GM19455 (cell line): ENCODE measurements around the gene SRP68.

Experiments
- ATAC-seq: cut with Tn5 transposase; IDR thresholded peaks from one replicate; pipeline ENCODE4 v1.9.1; 2021; ENCODE audit not compliant: unreplicated experiment

Gene SRP68

DNA sequence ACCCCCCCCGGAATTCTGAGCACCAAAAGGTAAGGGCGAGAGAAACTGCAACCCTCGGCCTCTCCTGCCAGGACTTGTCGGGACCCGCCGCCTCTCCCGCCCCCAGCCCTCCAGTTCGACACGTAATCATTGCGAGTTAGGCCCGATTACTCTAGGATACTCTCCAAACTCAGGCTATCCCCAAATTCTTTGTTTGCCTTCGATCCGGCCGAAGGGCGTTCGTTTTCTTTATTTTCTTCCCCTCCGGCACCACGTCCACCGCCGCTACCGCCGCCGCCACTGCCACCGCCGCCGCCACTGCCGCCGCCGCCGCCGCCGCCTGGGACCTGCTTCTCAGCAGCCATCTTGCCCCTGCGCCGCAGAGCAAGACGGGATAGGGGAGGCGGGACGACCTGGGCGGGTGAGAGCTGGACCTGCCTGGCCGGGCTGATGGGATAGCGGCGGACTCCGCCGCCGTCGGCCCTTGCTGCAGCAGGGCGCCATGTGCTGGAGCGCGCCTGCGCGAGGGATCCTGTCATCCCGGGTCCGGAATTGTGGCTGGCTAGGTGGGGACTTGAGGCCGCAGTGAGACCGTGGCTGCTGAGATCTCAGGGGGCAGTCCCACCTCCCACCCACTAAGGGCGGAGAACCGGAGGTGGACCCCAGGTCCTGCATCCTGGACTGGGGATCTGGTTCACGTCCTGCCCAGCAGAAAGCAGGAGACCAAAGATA, at the start of gene SRP68:
Gene SRP68 (minus strand): TSS at position 370 of the 711 bp plus-strand sequence. CDS start 26 bp downstream, at position 344.
- peak; percentile 82 for ATAC-seq

DNA sequence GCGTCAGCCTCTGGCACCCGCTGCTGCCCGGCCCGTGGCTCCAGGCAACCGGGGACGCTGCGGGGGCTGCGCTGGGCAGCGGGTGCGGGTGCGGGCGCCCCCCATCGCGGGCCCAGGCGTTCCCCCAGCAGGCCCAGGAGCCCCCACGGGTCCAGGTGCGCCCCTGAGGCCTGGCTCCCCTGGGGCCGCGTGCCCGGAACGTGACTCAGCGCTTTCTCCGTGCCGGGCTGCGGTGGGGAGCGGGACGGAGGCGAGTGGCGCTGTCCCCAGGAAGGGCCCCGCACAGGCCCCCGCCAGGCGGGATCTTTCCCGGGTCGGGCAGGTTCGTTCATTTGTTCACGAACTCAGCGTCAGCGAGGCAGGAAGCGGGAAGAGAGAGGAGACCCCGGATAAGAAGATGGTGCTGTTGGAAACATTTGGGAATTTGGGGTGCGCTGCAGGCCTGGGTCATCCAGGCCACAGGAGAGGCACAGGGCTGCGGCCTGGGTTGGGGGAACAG, 49.7 kb upstream of the SRP68 start:
- no peak for ATAC-seq

DNA sequence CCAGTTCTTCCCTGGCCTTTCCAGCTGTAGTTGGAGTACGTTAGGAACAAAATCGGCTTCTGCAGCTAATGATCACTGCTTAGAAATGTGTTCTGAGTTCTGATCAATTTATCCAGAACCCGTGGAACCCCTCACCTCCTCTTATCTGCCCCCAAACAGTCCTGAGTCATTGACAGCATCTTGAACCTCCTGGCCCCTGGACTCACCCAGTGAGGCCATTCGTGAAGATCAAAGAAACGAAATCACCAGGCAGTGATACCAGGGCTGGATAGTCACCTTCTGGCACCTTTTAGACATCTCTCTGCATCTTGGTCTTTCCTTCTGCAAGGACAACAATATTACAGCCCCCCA, 48.3 kb upstream of the SRP68 start:
- ATAC-seq: no peak

DNA sequence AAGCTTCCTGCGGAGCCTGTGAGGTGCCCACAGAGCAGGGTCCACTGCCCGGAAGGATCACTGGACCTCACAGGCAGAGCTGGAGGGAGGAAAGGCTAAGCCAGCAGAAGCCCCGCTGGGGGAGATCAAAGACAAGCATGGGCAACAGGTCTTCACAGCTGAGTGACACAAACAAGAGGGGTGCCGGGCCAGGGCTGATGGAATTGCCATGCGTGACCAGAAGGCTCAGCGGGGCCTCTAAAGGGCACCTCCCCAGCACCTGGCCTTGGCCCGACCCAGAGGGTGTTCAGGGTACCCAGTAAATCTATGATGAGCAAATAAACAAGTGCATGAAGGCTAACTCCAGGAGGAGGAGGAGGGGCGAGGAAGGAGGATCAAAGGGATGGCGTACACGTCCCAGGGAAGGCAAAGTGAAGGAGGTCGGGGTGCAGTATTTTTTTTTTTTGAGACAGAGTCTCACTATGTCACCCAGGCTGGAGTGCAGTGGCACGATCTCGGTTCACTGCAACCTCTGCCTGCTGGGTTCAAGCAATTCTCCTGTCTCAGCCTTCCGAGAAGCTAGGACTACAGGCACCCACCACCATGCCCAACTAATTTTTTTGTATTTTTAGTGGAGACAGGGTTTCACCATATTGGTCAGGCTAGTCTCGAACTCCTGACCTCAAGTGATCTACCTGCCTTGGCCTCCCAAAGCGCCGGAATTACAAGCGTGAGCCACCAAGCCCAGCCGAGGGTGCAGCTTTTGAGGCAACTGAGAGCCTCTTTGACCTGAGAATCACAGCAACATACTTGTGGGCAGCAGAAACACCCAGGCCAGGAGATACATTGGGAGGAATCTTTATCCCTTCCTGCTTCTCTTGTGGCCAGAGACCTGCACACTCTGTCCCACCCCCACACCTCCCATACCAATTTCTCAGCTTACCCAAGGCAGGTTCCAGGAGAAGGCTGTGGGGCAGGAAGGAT, 47.4 kb upstream of the SRP68 start:
- no peak for ATAC-seq

DNA sequence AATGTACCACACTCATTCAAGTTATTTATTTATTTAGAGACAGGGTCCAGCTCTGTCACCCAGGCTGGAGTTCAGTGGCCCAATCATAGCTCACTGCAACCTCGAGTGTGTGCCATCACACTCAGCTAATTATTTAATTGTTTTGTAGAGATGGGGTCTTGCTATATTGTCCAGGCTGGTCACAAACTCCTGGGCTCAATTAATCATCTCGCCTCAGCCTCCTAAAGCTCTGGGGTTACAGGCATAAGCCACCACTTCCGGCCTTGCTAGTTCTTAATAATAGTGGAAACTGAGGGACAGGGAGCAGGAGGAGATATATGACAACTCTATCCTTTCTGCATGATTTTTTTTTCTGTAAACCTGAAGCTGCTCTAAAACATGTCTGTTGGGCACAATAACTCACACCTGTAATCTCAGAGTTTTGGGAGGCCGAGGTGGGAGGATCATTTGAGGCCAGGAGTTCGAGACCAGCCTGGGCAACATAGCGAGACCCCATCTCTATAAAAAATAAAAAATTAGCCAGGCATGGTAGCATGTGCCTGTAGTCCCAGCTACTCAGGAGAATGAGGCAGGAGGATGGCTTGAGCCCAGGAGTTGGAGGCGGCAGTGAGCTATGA, 42.9 kb upstream of the SRP68 start:
- no peak for ATAC-seq

DNA sequence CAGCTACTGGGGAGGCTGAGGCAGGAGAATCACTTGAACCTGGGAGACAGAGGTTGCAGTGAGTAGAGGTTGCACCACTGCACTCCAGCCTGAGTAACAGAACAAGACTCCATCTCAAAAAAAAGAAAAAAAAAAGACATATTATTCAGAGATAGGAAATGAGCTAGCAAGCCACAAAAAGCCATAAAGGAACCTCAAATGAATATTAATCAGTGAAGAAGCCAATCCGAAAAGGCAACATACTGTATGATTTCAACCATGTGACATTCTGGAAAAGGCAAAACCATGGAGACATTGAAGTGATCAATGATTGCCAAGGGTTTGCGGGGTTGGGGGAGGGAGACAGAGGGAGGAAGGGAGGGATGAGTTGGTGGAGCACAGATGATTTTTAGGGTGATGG, 39.6 kb upstream of the SRP68 start:
- no peak for ATAC-seq

DNA sequence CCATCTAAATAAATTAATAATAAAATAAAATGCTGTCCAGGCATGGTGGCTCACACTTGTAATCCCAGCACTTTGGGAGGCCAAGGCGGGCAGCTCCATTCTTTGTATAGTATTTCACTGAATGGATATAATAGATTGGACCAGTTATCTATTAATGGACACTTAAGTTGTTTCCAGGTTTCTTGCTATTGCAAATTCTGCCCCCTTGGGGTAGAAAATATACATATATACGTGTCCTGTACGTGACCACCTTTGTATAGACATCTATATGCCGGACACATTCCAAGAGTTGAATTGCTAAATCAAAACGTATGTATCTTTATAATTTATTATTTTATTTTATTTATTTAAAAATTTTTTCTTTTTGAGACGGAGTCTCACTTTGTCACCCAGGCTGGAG, 35.2 kb upstream of the SRP68 start:
- ATAC-seq: no peak

DNA sequence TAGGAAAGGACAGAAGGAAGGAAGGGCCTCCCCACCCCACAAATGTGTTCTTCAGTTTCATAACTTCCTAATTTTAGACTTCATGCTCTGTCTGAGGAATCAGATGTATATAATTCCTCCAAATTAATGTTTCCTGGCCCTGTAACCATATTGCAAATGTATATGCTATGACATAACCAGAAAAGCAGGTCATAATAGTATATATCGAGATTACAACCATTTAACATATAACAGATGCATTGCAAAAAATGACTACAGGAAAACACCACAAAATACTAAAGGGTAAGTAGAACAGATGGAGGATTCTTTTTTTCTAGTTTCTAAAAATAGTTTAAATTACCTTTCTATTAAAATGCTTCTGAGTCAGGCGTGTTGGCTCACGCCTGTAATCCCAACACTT, 34.4 kb upstream of the SRP68 start:
- no peak for ATAC-seq

DNA sequence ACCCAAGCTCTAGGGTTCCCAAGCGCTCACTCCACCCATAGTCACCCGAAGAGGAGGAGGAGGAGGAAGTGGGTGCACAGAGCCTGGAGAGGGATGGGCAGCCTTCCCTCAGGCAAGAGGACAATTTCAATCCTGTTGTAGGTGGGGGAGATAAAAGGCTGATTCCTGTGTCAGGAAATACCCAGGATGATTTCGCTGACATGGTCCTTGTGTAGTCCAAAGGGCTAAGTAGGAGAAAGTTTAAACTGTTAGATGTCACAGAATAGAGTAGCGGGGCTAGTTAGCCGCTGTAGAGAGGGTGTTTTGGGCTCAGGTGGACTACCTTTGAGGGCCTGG, 32.5 kb upstream of the SRP68 start:
- ATAC-seq: no peak

DNA sequence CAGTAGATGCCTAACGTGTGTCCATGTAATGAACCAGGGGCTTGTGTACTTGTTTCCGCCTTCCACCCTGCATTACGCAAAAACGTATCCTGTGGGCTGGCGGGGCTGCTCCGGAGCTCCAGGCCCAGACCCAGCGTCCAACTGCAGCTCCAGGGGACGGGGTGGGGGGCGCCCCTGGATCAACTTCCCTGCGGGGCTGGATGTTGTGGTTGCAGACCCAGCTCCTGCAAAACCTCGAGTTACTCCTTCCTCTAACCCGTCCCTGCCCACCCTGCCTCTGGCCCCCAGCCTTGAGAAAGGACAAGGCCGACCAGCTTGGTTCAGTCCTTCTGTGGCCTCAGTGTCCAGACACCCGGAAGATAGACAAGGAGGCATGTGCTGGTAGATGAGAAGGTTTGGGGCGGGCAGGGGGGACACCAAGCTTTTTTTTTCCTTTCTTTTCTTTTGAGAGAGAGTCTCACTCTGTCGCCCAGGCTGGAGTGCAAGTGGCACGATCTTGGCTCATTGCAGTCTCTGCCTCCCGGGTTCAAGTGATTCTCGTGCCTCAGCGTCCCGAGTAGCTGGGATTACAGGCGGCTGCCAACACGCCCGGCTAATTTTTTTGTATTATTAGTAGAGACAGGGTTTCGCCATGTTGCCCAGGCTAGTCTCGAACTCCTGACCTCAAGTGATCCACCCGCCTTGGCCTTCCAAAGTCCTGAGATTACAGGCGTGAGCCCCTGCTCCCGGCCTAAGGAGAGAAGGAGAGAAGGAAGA, 32.0 kb upstream of the SRP68 start:
- ATAC-seq: no peak

DNA sequence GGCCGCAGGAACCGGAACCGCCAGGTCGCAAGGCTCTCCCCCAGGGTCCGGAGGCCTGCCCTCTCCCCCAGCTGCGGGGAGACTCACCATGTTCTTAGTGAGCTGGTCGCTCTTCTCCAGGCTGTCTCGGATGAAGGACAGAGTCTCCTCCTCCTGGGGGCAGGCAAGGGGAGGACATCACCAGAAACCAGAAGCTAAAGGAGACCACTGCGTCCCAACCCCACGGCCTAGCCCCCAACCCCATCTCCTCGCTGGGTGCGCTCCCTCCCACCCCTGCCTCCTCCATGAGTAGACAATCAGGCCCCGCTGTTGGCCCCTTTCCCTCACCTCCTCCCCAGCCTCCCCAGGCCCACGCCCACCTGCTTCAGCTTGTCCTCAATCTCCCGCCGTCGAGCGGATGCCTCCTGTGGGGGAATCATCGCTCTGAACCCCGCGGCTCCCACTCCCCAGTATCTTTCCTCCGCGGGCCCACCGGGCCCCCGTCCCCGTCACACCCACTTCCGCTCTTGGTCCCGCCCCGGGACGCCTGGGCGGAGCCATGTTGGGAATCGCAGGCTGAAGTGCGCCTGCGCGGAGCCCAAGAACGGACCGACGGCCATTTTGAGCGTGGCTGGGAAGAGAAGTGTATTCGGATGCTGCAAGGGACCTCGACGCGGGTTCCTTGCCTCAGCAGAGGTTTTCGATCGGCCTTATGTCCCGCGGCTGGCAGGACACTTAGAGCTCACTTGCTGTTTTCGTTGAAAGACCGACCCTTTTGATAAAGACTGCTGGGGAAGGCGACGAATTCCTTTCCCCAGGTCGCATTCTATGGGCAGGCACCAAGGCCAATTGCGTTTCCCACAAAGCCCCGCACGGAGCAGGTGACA, 31.2 kb upstream of the SRP68 start, which contains the start of gene EXOC7:
Gene EXOC7 (minus strand): TSS at position 514 of the 866 bp plus-strand sequence. CDS start 95 bp downstream, at position 419.
- no peak for ATAC-seq

DNA sequence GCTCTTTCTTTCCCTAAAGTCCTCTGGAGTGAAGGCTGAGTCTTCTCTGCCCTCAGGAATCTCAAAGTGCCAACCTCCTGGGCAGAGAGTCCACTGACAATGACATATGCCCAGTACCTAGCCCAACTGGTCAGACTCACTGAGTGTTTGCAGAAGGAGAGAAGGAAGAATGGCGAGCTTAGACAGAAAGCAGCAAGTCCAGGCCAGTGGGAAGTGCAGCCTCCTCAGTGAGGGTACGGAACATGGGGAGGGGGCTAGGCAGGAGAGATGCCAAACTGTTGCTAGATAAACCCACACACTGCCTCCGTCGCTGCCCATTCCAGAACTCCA, 30.6 kb upstream of the SRP68 start:
- ATAC-seq: no peak

DNA sequence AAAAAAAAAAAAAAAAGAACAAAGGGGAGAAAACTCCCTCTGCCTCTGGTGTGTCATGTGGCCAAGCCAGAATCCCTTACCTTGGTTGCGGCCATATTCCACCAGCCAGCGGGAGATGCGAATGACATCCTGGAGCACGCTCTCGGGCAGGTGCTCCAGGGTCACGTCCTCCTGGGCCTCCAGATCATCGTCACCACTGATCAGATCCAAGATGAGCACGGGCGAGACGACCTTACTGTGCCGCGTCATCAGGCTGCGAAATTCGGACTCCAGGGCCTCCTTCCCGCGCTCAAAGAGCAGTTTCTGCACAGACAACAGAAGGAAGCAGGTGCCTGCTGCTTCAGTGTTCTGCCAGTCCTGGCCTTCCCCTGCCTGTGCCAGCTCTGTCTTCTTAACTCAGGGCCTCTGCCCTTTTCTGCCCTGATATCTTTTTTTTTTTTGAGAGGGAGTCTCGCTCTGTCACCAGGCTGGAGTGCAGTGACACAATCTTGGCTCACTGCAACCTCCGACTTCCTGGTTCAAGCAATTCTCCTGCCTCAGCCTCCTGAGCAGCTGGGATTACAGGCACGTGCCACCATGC, 25.5 kb upstream of the SRP68 start:
- no peak for ATAC-seq

DNA sequence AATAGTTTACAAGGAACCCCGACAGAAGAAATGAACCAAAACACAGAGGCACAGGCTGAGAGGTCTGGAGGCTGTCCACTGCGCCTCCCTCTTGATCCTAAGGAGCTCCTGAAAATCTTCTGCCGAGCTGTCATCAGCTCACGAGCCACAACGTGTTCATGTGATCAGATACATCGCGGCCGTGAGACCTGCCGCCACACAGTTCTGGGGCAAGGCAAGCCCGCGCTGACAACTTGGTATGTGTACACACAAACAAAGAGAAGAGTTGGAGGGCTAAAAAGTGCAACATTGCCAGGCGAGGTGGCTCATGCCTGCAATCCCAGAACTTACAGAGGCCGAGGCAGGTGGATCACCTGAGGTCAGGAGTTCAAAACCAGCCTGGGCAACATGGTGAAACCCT, 23.6 kb upstream of the SRP68 start:
- ATAC-seq: no peak

DNA sequence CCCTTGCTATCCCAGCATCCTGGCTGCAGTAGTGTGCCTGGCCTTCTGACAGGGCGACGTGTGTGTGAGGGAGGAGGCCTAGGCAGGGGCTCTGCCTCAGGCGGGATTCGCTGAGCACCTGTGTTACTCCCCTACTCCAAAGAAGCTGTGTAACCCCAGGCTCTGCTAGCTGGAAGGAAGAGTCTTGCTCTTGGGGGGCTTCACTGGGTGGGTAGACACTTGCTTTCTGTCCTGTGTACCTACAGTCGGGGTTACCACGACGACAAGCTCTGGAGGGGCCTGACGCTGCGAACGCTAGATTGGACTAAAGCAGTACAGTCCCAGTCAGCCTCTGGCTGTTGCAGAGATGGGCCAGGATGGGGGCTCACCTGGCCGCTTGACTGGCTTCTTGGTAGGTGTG, 21.7 kb upstream of the SRP68 start:
- no peak for ATAC-seq

DNA sequence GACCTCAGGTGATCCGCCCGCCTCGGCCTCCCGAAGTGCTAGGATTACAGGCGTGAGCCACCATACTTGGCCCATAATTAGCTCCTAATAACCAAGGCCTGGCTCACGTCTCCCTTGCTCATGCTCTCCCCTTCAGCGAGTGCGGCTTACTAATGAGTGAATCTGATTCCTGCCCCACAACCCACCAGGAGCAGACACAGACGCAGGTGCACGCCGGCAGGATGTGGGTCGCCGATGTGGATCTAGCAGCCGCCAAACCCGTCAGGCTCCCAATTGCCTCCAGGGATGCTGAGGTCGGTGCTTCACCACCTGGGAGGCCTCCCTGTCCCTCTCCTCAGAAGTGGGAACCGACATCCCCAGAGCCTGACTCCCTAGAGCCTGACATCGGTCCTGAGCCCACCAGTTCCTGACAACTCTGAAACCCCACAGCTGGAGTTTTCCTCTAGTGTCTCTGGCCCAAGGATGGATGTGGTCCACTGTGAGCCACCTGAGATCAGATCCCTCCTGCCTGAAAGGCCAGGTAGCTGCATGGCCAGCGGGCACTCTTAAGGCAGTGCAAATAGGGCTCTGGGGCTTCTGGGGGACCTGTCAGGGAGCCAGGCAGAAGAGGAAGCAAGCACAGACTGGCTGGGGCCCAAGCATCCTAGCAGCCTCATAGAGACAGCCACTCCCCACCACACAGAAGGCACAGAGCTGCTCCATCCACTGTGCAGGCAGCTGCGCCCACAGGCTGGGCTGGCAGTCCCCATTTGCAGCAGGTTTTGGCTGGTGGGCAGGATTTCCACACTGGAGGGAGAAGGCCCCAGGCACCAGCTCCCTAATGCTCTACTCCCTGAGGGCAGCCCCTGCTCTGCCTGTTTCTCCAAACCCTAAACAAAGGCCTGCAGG, 20.5 kb upstream of the SRP68 start:
- no peak for ATAC-seq

DNA sequence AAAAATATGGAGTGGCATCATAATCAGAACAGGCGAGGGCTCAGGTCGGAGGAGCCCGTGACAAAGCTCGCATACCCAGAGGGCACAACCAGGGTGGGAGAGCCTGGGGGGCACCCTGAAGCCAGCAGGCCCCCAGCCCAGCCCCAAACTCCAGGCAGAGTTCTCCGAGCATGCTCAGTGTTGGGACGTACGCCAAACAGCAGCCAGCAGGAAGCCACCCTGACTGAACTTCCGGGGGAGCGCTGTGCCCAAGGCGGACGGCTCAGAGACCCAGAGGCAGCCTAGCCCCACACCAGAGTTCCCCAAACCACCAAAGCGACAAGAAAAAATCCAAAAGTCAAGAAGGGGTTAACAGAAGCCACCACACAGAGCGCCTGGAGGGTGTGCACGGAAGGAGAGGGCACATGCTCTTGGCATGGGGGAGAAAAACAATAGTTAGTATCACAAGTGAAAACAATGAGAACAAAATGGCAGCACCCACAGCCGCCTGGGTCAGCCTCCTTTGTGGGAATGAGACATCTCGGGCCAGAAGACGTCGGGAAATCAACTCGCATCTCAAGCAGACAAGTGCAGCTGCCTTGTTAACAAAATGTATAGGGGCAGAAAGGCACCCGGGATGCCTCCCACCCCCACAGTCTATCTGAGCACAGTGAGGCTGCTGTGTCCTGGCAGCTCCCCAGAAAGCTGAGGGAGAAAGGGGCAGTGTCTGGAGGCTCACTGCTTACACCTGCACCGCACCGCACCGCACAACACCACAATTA, 19.4 kb upstream of the SRP68 start:
- ATAC-seq: no peak

DNA sequence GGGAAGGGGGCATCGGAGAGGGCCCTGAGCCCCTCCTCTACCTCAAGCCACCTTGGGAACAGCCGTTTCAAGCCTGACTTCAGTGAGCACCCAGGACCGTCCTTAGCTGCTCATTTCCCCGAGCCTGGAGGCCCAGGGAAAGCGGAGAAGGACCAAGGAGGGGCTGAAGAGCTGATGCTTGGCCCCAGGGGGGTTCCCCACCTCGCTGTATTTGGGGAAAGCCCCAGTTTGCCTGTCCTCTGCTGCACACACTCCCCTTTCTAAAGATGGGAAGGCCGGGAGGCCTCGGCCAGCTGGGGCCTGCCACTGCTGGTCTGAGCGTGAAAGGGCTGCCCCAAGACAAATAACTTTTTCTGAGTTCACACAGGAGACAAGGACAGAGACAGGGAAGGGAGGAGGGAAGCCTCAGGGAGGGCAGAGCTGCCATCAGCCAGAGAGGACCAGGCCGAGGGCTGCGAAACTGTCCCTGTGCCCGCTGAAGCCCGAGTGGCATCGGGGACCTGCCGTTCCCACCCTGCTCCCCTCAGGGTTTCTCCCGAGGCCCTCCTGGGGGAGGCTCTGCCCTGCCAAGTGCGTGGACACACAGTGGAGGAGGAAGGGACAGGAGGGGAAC, 18.3 kb upstream of the SRP68 start:
- no peak for ATAC-seq
